Measurements from ENCODE around the gene RBCK1. TPM values are rescaled to one million over a fixed set of nuclear protein-coding genes. Genes with fewer than 3 reads are reported as not detected.

Gene RBCK1
- total RNA-seq, 1 donor from 2014 or later: 202 TPM

GRCh38 chr20:364905-365794 lies 42.9 kb upstream of the RBCK1 start:
- FAIRE-seq: peak; percentile 79
- no peaks in the 10 kb centered on the region for H3K36me3 ChIP-seq (ENCODE audit: control insufficient read depth, insufficient read depth, low read length)
- no peak overlapping the region for H3K4me3 ChIP-seq (ENCODE audit: low read depth, low read length)
- no peaks in the 10 kb centered on the region for H3K27me3 ChIP-seq (ENCODE audit: control insufficient read depth, insufficient read depth, low read length)
- DNase-seq (ENCODE audit: low read depth): peak; percentile 88
- TF ChIP-seq CTCF (IDR thresholded peaks at IDR 0.05; ENCODE audit: insufficient read depth, low read length, severe bottlenecking): no peak

- H3K4me3 ChIP-seq (ENCODE audit: low read depth, low read length): no peak overlapping the region
- no peaks in the 10 kb centered on the region for H3K36me3 ChIP-seq (ENCODE audit: control insufficient read depth, insufficient read depth, low read length)
- TF ChIP-seq CTCF (IDR thresholded peaks at IDR 0.05; ENCODE audit: insufficient read depth, low read length, severe bottlenecking): no peak
- FAIRE-seq (no peak), DNase-seq (ENCODE audit: low read depth) (no peak)
- no peaks in the 10 kb centered on the region for H3K27me3 ChIP-seq (ENCODE audit: control insufficient read depth, insufficient read depth, low read length)
These were observed 41.9 kb upstream of the RBCK1 start for GRCh38 chr20:366041-366718.

- no peak for FAIRE-seq
- no peaks in the 10 kb centered on the region for H3K36me3 ChIP-seq (ENCODE audit: control insufficient read depth, insufficient read depth, low read length)
These were observed 41.2 kb upstream of the RBCK1 start for GRCh38 chr20:366719-367485.

GRCh38 chr20:367486-367887 lies 40.6 kb upstream of the RBCK1 start:
- Histone ChIP-seq H3K27me3 (ENCODE audit: control insufficient read depth, insufficient read depth, low read length) (no peaks in the 10 kb centered on the region), H3K4me3 (ENCODE audit: low read depth, low read length) (no peak overlapping the region), H3K36me3 (ENCODE audit: control insufficient read depth, insufficient read depth, low read length) (no peaks in the 10 kb centered on the region)
- no peak for DNase-seq (ENCODE audit: low read depth)
- no peak for TF ChIP-seq CTCF (IDR thresholded peaks at IDR 0.05; ENCODE audit: insufficient read depth, low read length, severe bottlenecking)
- FAIRE-seq: no peak

More at GRCh38 chr20:366719-367485, 41.2 kb upstream of the RBCK1 start:
- H3K4me3 ChIP-seq (ENCODE audit: low read depth, low read length): no peak overlapping the region
- no peaks in the 10 kb centered on the region for H3K27me3 ChIP-seq (ENCODE audit: control insufficient read depth, insufficient read depth, low read length)
- no peak for TF ChIP-seq CTCF (IDR thresholded peaks at IDR 0.05; ENCODE audit: insufficient read depth, low read length, severe bottlenecking)
- DNase-seq (ENCODE audit: low read depth): no peak

- FAIRE-seq: no peak
- H3K36me3 ChIP-seq (ENCODE audit: control insufficient read depth, insufficient read depth, low read length): no peaks in the 10 kb centered on the region
- DNase-seq (ENCODE audit: low read depth): no peak
- no peak for TF ChIP-seq CTCF (IDR thresholded peaks at IDR 0.05; ENCODE audit: insufficient read depth, low read length, severe bottlenecking)
- H3K4me3 ChIP-seq (ENCODE audit: low read depth, low read length): no peak overlapping the region
- no peaks in the 10 kb centered on the region for H3K27me3 ChIP-seq (ENCODE audit: control insufficient read depth, insufficient read depth, low read length)
These were observed 39.2 kb upstream of the RBCK1 start for GRCh38 chr20:368915-369314.
